HG03045 (cell line): ENCODE data around the gene CDC42BPG.
A peak's percentile ranks its signal among the peaks of the same experiment; 100 is the strongest.

ENCODE experiments used
- ATAC-seq: cut with Tn5 transposase; IDR thresholded peaks from one replicate; pipeline ENCODE4 v1.9.1; 2021; ENCODE audit warnings: mild to moderate bottlenecking, moderate library complexity; ENCODE audit not compliant: unreplicated experiment

CDC42BPG gene, protein sequence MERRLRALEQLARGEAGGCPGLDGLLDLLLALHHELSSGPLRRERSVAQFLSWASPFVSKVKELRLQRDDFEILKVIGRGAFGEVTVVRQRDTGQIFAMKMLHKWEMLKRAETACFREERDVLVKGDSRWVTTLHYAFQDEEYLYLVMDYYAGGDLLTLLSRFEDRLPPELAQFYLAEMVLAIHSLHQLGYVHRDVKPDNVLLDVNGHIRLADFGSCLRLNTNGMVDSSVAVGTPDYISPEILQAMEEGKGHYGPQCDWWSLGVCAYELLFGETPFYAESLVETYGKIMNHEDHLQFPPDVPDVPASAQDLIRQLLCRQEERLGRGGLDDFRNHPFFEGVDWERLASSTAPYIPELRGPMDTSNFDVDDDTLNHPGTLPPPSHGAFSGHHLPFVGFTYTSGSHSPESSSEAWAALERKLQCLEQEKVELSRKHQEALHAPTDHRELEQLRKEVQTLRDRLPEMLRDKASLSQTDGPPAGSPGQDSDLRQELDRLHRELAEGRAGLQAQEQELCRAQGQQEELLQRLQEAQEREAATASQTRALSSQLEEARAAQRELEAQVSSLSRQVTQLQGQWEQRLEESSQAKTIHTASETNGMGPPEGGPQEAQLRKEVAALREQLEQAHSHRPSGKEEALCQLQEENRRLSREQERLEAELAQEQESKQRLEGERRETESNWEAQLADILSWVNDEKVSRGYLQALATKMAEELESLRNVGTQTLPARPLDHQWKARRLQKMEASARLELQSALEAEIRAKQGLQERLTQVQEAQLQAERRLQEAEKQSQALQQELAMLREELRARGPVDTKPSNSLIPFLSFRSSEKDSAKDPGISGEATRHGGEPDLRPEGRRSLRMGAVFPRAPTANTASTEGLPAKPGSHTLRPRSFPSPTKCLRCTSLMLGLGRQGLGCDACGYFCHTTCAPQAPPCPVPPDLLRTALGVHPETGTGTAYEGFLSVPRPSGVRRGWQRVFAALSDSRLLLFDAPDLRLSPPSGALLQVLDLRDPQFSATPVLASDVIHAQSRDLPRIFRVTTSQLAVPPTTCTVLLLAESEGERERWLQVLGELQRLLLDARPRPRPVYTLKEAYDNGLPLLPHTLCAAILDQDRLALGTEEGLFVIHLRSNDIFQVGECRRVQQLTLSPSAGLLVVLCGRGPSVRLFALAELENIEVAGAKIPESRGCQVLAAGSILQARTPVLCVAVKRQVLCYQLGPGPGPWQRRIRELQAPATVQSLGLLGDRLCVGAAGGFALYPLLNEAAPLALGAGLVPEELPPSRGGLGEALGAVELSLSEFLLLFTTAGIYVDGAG (N-terminal part only)

GRCh38 chr11:64844330-64845128, at the start of gene CDC42BPG:
Gene CDC42BPG (minus strand): TSS chr11:64844653. CDS start chr11:64844569, 84 bp downstream.
- no peak for ATAC-seq

DNA sequence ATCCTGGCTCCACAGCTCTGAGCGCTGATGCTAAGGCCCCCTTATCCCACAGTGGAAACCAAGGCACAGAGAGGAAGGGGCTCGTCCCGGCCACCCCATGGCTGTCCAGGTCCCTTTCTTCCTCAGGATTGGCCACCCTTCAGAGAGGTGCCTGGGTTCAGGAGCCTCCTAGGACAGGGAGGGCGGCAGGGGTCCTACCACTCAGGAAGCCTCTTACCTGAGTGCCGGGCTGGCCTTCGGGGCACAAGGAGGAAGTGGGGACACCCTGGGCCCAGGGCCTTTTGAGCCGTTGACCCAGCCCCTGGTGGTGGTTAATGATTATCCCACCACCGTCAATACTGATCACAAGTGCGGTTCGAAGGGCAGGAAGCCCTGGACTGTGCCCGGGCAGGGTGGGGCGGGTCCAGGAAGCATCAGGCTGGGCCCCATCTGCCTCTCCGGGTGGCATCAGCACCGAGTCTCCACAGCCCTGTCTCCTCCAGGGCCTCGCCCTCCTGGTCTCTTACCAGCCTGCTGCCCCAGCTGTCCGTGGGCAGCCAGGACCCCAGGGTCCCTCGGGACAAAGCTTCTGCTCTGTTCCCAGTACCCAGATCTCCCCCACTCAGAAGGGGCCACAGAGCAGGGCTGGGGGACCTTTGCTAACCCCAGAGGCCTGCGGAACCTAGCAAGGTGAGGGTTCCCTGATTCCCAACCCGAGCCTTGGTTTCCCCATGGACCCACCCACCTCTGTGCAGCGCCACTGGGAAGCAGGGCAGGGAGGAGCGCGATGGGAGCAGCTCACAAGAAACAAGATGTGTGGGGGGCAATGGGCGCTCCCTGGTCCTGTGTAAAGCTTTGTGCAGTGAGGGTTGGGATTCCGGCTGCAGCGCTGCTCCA, 49.0 kb upstream of the CDC42BPG start:
- ATAC-seq, result no peak

- ATAC-seq, result no peak
These were observed 48.4 kb upstream of the CDC42BPG start for GRCh38 chr11:64892838-64893193.

DNA sequence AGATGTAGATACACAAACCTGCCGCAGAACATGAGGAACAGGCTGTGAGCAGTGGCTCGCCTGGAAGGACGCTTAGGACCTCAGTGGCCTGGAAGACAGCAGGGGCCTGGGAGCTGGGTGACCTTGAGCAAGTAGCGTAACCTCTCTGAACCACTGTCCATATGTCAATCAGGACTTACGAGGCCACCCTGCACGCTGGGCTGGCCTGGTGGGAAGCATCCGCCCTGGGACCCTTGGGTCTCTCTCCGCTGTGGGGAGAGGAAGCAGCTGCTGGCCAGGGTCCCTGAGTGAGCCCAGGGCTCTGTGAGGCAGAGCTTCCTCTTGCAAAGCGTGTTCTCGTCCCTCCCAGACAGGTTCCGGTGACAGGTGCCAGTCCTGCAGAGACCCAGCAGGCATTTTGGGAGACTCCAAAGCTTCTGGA, 48.0 kb upstream of the CDC42BPG start:
- ATAC-seq, result no peak

DNA sequence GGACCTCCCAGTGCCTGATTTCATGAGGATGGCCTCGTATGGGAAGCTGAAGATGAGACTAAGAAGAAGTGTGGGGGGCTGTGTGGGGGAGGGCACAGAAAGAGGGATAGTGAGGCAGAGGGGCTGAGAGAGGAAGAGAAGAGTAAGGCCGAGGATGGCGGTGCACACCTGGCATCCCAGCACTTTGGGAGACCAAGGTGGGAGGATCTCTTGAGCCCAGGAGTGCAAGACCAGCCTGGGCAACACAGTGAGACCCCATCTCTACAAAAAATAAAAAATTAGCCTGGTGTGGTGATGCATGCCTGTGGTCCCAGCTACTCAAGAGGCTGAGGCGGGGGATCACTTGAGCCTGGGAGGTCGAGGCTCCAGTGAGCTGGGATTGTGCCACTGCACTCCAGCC, 47.4 kb upstream of the CDC42BPG start:
- no peak for ATAC-seq

GRCh38 chr11:64891215-64891848, 46.9 kb upstream of the CDC42BPG start:
- ATAC-seq, result no peak

DNA sequence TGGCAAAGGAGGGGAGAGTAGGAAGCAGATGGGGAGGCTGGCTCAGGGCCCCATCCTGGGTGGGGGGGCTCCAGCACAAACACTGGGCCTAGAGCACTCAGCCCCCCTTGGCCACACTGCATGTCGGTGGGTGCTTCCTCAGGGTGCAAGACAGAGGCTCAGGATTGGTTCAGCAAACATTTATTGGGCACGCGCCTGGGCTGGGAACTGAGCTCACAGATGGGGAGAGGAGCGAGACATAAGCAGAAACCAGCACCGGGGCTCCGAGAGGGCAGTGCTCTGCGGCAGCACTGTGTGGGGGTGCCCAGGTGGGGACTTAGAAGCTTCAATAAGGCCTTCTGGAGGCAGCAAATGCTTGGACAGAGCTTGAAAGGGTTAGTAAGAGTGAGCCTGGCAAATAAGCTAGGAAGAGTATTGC, 46.1 kb upstream of the CDC42BPG start:
- no peak for ATAC-seq

DNA sequence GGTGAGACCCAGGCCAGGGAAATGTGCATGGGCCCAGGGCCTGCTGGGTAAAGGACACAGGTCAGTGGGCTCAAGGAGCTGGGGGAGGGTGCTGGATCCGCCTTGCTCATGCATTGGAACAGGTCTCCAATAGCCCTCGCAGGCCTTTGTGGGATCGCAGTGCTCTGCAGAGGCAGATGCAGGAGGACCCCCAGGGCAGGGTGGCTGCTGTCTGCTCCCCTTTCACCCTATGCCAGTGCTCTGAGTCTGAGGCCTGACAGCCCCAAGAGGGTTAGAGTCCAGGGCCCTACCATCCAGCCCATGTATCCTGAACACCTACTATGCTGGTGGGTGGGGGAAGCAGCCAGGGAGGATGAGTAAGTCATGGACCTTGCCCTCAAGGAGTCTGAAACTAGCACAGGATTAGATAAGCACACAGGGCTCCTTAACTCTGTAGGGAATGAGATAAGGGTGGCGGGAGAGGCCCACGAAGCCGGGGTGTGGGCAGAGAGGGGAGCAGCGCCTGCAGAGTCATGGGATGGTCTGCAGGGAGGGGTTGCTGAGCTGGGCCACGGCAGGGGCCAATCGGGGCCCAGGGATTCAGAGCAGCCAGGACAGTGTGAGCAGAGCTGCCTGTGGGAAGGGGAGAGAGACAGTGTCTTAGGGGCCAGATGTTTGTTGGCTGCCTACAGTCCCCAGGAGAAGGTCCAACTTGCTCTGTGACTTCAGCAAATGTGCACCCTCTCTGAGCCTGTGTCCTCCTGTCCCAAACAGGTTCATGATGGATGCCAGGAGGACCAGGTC, 44.5 kb upstream of the CDC42BPG start:
- ATAC-seq, result no peak

GRCh38 chr11:64888406-64888728, 43.9 kb upstream of the CDC42BPG start:
- ATAC-seq, result no peak

- peak; percentile 63 for ATAC-seq
These were observed 43.4 kb upstream of the CDC42BPG start for GRCh38 chr11:64887757-64888405.

DNA sequence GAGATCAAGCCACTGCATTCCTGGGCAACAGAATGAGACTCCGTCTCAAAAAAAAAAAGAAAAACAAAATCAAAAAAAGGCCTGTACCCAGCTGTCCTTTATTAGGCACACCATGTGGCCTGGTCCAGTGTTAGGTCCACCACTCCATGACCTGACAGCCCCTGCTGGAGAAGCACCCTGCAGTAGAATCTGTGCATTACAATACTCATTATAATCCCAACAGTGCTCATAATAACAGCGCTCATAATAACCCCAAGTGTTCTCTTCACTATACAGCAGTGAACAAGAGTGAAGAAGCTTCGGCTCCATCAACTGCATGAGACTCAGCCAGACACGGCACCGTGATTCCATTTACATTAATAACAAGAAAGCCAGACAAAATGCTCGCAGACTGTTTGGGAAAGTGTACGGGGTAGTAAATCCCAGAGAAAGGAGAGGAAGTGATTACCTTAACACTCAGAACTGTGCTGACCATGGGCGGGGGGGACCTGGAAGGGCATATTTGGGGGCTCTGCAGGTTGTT, 42.8 kb upstream of the CDC42BPG start:
- no peak for ATAC-seq

DNA sequence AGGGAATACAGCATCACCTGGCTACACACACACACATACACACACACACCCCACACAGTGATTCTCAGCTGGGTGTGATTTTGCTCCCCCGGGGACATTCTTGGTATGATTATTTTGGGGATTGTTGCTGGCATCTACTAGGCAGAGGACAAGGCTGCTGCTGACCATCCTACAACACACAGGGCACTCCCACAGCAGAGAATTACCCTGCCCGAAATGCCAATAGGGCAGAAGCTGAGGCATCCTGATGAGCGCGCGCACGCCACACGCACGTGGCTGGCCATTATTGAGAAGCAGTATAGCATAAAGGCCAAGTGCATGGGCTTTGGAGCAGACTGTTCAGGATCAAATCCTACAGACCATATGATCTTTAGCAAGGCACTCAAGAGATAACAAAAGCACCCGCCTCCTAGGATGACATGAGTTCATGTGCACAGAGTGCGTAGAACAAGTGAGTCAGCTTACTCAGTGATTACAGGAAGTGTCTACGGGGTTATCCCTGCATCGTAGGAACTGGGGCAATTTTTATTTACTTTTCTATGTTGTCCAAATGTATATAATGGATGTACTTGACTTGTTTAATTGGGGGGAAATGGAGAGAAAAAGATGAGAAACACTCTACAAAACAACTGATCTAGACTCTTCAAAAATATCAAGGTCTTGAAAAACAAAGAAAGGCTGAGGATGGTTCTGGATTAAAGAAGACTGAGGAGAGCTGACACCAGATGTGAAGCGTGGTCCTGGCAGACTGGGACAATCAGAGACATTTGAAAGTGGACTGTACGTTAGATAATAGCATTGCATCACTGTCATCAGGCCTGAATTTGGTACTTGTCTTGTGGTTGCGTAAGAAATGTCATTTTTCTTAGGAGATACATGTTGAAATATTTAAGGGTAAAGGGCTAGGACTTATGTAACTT, 41.2 kb upstream of the CDC42BPG start:
- ATAC-seq, result no peak

DNA sequence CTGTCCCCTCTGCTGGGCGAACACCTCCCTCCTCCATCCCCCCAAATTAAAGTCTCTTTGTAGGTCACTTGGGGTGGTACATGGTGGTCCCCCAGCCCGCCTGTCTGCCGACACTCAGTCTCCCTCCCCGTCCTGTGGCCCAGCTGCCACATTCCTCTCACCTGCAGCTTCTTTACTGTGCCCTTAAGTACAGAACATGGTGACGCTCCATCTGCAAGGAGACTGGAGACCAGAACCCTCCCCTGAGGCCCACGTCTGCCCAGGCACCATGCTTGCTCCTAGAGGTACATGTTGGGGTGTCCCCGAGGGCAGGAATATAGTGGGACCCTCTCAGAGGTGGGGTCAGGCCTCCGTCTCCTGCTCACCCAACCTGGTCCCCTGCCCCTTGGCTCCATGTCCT, 39.6 kb upstream of the CDC42BPG start:
- ATAC-seq, result no peak

GRCh38 chr11:64883575-64883974, 39.1 kb upstream of the CDC42BPG start:
- ATAC-seq, result no peak

GRCh38 chr11:64882243-64882642, 37.8 kb upstream of the CDC42BPG start:
- ATAC-seq, result no peak

- ATAC-seq, result no peak
These were observed 37.0 kb upstream of the CDC42BPG start for GRCh38 chr11:64881476-64881875.
